Cardiac fibroblast (primary cell): Measurements from ENCODE around the gene TANC1.

Source experiments
- DNase-seq, 2 donors: peaks; one replicate each; pipeline versions ENCODE4 v3.0.0 to v3.0.0-alpha.2; 2010; ENCODE audit warnings: low read depth in 2 of 2
- H3K4me3 ChIP-seq, 2 donors: replicated peaks in 1 of 2; 1 replicate in 1 of 2; 2 replicates in 1 of 2; pipeline ENCODE4 v1.5.1; 2011; ENCODE audit warnings: low read depth in 2 of 2, low read length in 2 of 2, mild to moderate bottlenecking in 2 of 2, moderate library complexity in 1 of 2
- CTCF ChIP-seq: IDR thresholded peaks from one replicate; pipeline ENCODE4 v1.5.1; 2011; ENCODE audit warnings: low read depth, mild to moderate bottlenecking, low read length, inconsistent platforms

The TANC1 gene

GRCh38 chr2:159111346-159111927, 143.0 kb downstream of the TANC1 start:
- no peak overlapping the region for H3K4me3 ChIP-seq
- no peak for DNase-seq
- no peak for TF ChIP-seq CTCF

- no peak for TF ChIP-seq CTCF
- no peak for DNase-seq
- no peak overlapping the region for H3K4me3 ChIP-seq
Measured at GRCh38 chr2:159114835-159115234, 146.4 kb downstream of the TANC1 start.

GRCh38 chr2:159116922-159117321, 148.5 kb downstream of the TANC1 start:
- no peak overlapping the region for H3K4me3 ChIP-seq
- no peak for TF ChIP-seq CTCF
- DNase-seq = no peak

- no peak for TF ChIP-seq CTCF
- DNase-seq = no peak
- no peak overlapping the region for H3K4me3 ChIP-seq
Measured at GRCh38 chr2:159117658-159118057, 149.2 kb downstream of the TANC1 start.

GRCh38 chr2:159118115-159118858, 149.8 kb downstream of the TANC1 start:
- DNase-seq = peak; percentile 91 to 92
- H3K4me3 ChIP-seq = no peak overlapping the region

GRCh38 chr2:159118859-159119500, 150.5 kb downstream of the TANC1 start:
- no peak for DNase-seq
- no peak overlapping the region for H3K4me3 ChIP-seq
- no peak for TF ChIP-seq CTCF

More at GRCh38 chr2:159118115-159118858, 149.8 kb downstream of the TANC1 start:
- TF ChIP-seq CTCF = peak; percentile 86
